Renal cortex interstitium (tissue), 11 donors: ENCODE results near the gene SLC13A4. TPM values are rescaled to one million over a fixed set of nuclear protein-coding genes. Genes with fewer than 3 reads are reported as not detected.
"Not testable (repeated sequence)": the region's sequence is repeated elsewhere in the genome, so short reads cannot be mapped to it uniquely, and the experiment has no call there.

ENCODE experiments used
- DNase-seq, 11 donors: peaks; one replicate each; pipeline ENCODE4 v3.0.0-alpha.2; 2013; ENCODE audit warnings: low read depth in 9 of 11, low spot score in 4 of 11; ENCODE audit errors: extremely low read depth in 1 of 11
- polyA plus RNA-seq, 3 donors: library from polyadenylated mRNA; unstranded; fragments of 120-200 nt; gene quantifications; one replicate each; pipeline ENCODE4 v1.2.1, GENCODE V29; 2013; ENCODE audit not compliant: insufficient read length in 3 of 3

SLC13A4 gene
- polyA plus RNA-seq, 3 donors = 1.2 to 6.7 (median 1.9) TPM

GRCh38 chr7:135678612-135679575 lies 49.1 kb downstream of the SLC13A4 start:
- no peak for DNase-seq

GRCh38 chr7:135673360-135673706 lies 54.7 kb downstream of the SLC13A4 start:
- no peak for DNase-seq

- peak in 5 of 11 donors; percentile 20 to 62 (median 37) for DNase-seq
These were observed 55.2 kb downstream of the SLC13A4 start for GRCh38 chr7:135672560-135673359.

GRCh38 chr7:135670179-135670578 lies 57.8 kb downstream of the SLC13A4 start:
- no peak for DNase-seq

GRCh38 chr7:135669774-135670173 lies 58.2 kb downstream of the SLC13A4 start:
- no peak for DNase-seq

- not testable (repeated sequence) for DNase-seq
These were observed 59.1 kb downstream of the SLC13A4 start for GRCh38 chr7:135668852-135669395.

GRCh38 chr7:135667626-135668025 lies 60.4 kb downstream of the SLC13A4 start:
- DNase-seq = not testable (repeated sequence)

GRCh38 chr7:135666846-135667245 lies 61.1 kb downstream of the SLC13A4 start:
- DNase-seq = no peak

- no peak for DNase-seq
These were observed 61.8 kb downstream of the SLC13A4 start for GRCh38 chr7:135666156-135666555.

- no peak for DNase-seq
These were observed 62.9 kb downstream of the SLC13A4 start for GRCh38 chr7:135665042-135665441.

GRCh38 chr7:135664046-135664589 lies 63.9 kb downstream of the SLC13A4 start:
- DNase-seq = no peak

GRCh38 chr7:135662373-135663114 lies 65.4 kb downstream of the SLC13A4 start, which contains the start of gene STMP1:
Gene STMP1, plus strand, starts transcription at chr7:135662514.
- DNase-seq = peak; percentile 75 to 94 (median 90)

- no peak for DNase-seq
These were observed 65.9 kb downstream of the SLC13A4 start for GRCh38 chr7:135662123-135662372.

- DNase-seq = no peak
These were observed 66.5 kb downstream of the SLC13A4 start for GRCh38 chr7:135661311-135662122.

- DNase-seq = peak in 1 of 11 donors; percentile 12
These were observed 68.7 kb downstream of the SLC13A4 start for GRCh38 chr7:135659159-135659846.

GRCh38 chr7:135658564-135658963 lies 69.4 kb downstream of the SLC13A4 start:
- no peak for DNase-seq

GRCh38 chr7:135653340-135654080 lies 74.5 kb downstream of the SLC13A4 start:
- DNase-seq = peak in 7 of 11 donors; percentile 24 to 58 (median 43)
